Superior temporal gyrus (tissue), 1 donor: Measurements from ENCODE around the gene DERA.
"Not testable (repeated sequence)": the region's sequence is repeated elsewhere in the genome, so short reads cannot be mapped to it uniquely, and the experiment has no call there.

ENCODE experiments used
- DNase-seq: peaks from one replicate; pipeline ENCODE4 v3.0.0-alpha.2; 2016; ENCODE audit errors: extremely low spot score

The DERA gene

DNA sequence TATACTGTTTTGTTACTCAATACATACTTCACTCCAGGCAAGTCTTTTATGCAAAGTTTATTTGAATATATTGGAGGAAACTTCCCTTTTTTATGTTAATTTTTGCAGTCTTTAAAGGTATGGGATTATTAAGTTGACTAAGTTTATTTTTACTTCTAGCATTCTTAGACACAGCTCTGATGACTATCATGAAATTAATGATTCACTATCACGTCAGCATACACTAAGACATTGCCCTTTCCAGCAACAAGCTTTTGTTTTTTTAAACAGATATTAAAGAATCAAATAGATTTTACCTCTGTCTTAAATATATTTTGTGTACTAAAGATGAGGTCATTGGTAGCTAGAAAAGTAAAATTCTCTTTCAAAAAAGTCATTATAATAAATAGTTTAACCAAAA lies 52.1 kb downstream of the DERA start:
- no peak for DNase-seq

DNA sequence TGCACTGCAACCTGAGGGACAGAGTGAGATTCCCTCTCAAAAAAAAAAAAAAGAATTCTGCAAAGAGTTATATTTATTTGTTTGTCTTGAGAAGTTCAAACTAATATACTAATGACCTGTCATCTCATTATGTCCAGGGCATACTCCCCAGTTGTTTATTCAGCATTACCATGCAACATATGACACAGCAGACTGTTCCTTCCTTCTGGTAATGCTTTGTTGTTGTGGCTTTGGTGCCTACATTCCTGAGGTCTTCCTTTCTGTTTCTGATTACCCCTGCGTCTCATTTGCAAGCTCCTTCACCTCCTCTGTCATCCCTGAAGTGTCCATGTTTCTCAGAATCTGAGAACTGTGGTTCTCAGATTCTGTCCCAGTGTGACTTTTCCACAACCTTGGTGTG lies 55.3 kb downstream of the DERA start:
- no peak for DNase-seq

DNA sequence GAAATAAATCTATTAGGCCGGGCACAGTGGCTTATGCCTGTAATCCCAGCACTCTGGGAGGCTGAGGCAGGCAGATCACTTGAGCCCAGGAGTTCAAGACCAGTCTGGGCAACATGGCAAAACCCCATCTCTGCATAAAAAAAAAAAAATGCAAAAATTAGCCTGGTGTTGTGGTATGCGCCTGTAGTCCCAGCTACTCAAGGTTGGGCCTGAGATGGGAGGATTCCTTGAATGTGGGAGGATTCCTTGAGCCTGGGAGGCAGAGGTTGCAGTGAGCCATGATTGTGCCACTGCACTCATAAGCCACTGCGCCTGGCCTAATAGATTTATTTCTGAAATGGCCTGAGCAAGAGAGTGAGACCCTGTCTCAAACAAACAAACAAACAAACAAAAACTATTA lies 55.9 kb downstream of the DERA start:
- DNase-seq, result not testable (repeated sequence)

DNA sequence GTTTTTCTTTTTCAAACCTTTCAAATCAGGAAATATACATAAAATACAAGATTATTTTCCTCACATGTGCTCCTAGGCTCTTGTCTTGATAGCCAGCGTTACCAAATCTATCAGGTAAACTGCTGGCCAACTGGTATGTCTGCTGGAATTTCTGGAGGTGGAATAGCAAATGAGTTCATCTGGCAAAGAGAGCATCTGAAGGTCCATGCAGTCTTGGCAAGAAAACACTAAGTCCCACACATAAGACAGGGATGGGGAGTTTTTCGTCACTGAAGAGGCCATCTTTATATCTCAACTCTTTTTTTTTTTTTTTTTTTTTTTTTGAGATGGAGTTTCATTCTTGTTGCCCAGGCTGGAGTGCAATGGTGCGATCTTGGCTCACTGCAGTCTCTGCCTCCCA lies 60.1 kb downstream of the DERA start:
- peak; percentile 16 for DNase-seq

DNA sequence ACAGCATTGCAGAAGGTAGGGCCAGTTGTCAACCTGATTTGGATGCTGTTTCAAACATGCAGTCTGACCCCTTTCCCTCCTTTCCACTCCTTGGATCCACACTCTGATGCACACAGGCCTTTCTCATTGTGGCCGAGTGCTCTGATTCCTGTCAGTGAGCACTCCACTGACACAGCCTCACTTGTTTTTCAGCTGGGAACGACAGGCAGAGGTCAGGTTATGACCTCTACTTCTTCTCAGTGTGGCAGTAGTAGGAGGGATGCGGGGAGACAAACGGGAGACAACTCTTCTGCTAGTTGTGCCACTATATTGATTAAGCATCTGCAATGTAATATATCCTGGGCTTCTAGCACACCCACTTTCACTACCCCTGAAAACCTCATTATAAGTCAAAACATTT lies 61.8 kb downstream of the DERA start:
- DNase-seq, result no peak

DNA sequence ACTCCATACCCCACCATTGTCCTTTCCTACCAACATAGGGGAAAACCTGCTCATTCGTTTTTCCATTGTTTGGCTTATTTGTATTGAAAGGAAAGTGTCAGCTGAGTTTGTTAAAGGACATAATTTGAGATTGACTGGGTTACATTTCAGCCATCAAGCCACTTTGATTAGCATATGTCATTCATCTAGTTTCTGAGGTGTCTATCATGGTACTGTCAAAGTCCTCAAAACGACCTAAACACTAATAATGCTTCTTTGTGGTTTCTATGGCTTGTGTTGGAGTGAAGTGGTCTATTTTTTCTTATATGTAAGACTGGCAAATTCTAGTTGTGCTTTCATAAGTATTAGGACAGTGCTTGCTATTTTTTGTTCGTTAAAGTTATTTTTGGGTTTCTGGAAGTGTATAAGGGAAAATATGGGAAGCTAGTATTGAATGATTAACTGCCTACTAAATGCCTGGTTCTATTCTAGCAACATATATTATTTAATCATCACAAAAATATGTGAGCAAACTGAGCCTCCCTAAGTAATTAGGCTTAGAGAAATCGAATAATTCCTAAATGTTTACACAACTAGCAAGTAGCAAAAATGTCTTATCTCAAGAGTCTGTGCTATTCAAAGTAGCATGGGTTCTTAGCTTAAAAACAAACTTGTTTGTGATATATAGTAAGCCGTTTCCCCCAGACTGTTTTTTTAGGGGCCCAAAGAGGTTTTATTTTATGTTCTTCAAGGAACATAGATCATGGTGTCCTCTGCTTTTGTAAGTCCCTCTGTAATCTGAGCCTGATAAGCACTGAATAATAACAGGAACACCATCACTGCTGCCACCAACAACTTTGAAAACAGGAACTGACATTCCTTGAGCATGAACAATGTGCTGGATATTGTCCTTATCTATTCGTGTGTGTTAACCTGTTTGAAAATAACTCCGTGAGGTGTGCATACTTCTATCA lies 67.1 kb downstream of the DERA start:
- no peak for DNase-seq

DNA sequence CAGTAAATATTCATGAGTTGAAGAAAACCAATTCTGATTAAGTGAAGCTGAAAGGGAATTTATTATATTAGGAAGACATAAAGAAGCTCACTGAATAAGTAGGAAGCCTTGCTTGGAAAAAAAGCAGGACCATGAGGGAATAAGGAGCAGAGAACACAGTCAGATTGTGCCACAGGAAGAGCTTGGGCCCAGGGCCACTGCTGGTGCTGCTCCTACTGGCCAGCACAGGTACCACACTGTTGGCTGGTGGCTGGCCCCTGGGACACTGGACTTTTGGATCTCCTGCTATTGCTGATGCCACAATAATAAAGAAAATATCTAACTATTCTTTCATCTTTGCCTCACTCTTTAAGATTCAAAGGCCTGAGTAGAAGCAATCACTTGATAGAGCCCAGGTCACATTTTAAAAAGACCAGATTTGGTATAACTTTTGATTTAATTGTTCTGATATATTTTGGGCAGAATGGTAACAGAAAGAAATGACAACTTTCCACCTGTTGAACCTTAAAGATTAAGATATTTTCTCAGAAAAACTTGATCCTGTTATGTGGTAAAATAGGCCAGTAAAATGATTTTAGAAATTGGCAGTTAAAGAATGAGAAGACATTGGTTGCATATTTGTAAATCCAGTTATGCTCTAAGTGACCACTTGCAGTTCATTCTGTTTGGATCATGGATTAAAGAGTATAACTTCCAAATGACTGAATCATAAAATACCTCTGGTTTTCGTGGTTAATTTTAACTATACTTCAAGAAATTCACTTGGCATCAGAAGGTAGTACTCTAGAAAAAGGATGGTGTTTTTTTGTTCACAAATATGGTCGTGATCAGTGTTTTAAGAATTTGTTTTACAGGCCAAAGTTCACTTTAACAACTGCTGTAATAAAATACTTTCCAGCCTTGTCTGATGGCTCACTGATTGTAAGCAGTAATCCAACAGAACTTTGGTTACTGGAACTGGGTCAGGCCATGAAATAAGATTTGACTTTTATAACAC lies 68.3 kb downstream of the DERA start:
- no peak for DNase-seq

DNA sequence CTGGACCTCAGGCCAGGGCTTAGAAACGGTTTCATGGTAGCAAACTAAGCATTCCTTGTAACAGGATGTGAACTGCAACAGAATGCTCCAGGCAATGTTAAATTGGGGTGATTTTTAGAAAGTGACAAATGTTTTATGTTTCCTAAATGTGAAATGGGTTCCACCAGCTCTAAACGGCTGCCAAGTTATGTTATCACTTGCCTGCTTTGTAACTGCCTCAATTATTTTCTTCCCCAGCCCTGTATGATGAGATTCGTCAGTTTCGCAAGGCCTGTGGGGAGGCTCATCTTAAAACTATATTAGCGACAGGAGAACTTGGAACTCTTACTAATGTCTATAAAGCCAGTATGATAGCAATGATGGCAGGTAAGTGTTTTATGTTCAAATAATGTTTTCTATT lies 70.9 kb downstream of the DERA start:
- peak; percentile 19 for DNase-seq

DNA sequence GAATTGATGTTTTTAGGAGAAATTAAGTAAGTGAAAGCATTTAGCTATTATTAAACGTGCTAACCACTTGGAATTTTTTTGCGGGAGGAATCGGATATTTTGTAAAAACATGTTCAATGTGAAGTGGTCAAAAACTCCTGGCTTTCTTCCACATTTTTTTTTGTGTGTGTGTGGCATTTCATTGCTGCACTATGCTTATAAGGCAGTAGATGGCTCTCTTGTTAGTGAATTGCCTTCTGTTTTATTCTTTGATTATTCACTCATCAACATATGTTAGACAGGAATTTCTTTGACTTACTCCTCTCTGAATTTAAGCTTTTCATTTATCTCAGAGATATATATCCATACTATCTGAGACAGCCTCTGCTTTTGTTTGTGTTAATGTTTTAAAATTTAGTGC lies 71.3 kb downstream of the DERA start:
- peak; percentile 56 for DNase-seq

DNA sequence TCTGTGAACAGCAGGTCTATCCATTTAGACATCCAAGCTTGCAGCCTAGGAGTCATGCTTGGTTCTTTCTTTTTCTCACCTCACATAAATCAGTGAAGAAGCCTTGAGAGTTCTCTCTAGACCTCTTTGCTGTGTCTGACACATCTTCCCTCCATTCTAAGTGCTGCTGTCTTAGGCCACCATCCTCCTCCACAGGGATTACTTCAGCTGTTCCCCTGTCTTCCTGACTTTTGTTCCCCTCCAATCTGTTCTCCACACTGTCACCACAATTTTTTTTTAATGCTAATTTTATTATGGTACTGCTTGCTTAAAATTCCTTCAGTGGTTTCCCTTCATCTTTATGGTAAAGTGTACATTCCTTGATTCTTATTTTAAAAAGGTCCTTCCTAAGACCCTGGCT lies 71.8 kb downstream of the DERA start:
- DNase-seq, result no peak

DNA sequence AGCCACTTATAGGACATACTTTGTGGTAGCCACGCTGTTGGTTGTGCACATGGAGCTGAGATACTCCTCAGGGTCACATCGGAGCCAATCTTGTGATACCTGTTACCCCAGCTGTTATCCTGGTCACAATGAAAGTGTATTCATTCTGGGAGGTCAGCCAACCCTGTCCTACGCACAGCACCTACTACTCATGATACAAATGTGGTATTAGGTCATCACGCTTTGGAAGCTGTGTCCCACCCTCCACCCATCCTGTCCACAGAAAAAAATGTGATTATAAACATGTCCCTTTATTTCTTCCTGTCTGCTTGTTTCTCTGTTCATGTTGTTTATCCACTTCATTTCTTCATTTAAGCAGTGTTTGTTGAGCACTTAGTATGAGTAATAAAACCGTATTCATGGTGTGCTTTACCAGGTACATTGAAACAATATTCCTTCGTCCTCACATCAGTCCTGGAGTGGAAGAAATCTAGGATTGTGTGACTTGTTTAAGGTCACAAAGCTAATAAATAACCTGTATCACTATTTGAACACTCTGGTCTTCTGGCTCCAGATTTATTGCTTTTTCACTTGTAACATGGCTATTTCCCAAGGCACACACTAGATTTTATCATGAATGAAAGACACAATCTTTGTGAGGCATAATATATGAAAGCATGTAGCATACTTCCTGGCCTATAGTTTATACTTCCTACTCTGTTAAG lies 73.1 kb downstream of the DERA start:
- DNase-seq, result no peak

DNA sequence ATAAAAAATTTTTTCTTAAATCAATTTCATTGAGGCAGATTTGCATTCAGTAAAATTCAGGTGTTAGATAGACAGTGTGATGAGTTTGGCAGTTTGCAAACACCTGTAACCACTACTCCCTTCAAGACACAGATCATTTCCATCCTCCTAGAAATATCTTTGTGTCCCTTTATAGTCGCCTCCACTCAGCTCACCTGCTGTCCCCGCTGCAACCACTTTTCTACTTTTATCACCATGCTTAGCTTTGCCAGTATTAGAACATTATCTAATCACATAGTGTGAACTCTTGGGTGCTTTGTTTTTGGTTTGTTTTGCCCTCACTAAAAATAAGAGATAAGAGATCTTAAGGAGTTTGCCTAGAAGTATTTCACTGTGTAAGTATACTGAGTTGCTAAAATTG lies 73.8 kb downstream of the DERA start:
- no peak for DNase-seq

DNA sequence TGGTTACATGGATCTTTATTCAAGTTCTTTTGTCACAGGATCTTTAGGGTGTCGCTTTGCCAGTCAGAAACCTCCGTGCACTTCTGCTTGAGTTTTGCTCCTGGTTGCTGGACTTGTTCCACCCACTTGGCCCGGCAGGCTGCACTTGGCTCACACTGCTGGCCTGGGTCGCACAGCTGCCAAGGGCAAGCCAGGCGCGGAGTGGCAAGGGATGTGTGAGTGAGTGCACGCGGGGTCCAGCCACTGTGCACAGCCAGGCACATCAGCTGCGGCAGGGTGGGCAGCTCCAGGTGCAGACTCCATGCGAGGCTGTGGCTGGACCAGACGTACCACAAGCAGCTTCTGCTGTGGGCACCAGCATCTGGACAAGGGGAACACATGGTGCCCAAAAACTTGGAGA lies 76.6 kb downstream of the DERA start:
- DNase-seq, result no peak

DNA sequence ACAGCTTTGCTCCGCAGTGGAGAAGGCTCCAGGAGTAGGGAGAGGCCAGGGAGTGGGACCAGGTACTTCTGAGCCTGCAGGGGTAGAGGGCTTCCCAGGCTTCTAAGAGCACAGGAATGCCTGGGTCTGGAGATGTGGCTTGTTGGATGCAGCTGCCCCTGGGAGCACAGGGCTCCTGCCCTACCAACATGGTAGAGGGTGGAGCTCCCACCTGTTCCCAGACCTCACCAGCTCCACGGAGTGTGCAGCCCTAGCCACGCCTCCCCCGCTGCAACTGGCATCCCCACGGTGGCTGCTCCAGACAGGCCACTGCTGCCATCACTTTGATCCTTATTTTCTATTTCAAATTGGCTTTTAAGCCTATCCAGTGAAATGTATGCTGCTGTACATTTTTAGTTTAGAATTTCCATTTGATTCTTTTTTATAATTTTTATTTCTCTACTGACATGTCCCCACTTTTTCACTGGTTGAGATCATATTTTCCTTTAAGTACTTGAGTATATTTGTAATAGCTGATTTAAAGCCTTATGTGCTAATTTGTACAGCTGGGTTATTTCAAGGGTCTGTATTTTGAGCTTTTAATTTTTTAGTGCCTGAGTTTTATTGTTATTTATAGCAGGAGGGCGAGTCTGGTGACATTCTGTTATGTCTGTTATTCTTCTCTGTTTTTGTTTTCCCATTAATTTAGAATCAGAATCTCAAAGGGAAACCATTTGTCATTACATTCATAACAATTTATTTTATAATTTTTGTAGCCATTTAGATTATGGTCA lies 78.0 kb downstream of the DERA start:
- no peak for DNase-seq

DNA sequence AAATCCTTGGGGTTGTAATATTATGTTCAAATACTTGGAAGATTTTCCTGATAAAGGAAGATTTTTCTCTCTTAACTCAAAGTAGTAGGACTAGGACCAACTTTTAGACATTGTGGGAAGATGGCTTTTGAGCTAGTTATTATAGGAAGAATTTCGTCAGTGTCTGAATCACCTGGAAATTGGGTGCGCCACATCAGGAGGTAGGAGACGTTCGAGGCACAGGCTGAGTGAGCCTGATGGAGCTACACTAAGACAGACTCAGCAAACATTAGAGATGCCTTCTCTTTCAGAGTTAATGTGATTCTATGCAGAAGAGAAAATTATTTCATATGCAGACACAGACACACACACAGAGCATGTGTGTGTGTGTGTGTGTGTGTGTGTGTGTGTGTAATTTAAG lies 84.7 kb downstream of the DERA start:
- no peak for DNase-seq

DNA sequence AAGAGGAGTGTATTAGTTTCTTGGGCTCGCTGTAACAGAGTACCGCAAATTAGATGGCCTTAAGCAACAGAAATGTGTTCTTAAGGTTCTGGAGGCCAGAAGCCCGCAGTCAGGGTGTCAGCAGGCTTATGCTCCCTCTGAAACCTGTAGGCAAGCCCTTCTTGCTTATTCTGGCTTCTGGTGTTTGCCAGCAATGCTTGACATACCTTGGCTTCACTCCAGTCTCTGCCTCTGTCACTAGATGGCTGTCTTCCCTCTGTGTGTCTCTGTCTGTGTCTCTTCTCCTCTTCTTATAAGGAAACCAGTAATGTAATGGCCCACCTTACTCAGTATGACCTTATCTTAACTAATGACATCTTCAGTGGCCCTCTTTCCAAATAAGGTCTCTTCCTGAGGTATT lies 85.1 kb downstream of the DERA start:
- no peak for DNase-seq

DNA sequence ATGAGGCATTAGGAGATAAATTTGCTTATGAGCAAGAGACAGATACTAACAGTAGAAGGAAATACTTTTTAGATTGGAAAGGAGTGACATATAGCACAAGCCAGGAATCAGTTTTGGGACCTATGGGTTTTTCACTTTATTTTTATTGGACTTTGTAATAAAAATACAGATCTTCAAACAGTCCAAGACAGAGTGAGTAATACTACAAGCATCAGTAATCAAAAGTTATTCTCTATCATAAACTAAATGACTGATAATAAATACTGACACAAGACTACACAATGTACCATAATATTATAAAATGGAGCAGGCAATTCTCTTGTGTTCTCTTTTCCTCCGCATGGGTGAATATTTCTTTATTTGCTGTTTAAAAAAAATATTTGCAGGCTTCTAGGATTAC lies 85.8 kb downstream of the DERA start:
- DNase-seq, result no peak

DNA sequence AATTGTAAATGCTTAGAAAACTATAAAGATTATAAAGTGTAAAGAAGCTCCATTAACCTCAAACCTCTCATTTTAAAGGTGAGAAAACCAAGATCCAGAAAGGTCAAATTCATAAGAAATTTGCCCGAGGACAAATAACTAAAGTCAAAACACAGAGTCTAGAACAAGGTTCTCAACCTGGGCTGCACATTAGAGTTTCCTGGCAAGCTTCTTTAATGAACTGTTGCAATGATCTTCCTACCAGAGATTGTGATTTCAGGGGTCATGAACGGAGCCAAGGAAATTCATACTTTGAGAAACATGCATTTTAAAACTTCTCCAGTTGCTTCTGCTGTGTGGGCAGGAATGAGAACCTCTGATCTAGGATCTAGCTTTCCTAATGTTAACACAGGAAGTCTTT lies 86.8 kb downstream of the DERA start:
- DNase-seq, result no peak

DNA sequence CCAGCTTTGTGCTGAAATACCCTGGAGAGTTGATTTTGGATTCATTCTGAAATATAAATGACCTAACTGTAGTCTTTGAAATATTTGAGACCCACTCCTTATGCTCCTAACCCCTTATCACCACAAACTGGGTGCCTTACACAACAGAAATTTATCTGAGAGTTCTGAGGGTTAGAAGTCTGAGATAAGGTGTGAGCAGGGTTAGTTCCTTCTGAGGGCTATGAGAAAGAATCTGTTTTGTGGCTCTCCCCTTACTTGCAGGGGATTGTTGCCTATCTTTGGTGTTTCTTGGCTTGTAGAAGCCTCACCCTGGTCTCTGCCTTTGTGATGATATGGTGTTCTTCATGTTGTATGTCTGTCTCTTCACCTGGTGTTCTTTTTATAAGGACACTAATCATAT lies 91.7 kb downstream of the DERA start:
- no peak for DNase-seq

DNA sequence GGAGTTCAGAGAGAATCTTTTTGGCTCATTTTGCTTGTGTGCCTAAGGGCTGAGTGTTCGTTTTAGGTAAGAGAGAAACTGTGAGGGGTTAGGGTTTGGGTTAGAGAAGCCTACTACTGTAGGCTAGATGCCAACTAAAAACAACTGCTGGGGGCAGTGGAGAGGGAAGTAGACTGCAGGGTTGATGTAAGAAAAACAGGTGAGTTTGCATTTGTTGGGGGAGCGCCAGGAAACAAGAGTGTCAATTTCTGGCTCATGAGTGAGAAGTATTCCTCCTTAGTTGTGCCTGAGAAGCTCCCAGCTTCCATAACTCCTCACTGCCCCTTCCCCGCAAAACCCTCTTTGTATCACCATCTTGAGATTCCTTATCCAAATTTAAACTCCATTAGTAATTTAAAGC lies 92.3 kb downstream of the DERA start:
- DNase-seq, result no peak

DNA sequence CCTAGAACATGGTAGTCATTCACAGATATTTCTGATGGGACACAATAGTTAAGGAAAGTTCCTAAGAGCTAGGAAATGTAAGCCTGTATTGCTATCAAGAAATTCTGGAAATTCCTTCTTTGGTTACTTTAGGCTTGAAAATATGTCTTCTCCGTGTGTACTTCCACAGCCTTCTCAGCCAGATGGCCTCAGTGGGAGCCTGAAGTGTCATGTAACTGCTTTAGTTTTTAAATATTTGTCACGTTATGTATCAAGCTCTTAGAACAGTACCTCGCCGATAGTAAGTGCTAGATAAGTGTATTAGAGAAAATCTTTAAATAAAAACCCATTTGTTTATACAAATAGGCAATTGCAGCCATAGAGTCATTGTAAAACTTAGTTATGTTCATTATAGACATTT lies 95.6 kb downstream of the DERA start:
- no peak for DNase-seq
